ENCODE results near the gene EPYC.

- TF ChIP-seq CTCF (IDR thresholded peaks at IDR 0.05) (no peak), POLR2A (IDR thresholded peaks at IDR 0.05) (no peak)
These were observed 53.2 kb downstream of the EPYC start for GRCh38 chr12:90951432-90952105.
